Measurements from ENCODE around the gene MTG1. TPM values are rescaled to one million over a fixed set of nuclear protein-coding genes. Genes with fewer than 3 reads are reported as not detected.

The MTG1 gene, protein sequence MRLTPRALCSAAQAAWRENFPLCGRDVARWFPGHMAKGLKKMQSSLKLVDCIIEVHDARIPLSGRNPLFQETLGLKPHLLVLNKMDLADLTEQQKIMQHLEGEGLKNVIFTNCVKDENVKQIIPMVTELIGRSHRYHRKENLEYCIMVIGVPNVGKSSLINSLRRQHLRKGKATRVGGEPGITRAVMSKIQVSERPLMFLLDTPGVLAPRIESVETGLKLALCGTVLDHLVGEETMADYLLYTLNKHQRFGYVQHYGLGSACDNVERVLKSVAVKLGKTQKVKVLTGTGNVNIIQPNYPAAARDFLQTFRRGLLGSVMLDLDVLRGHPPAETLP
- total RNA-seq (2014; rRNA removed; shearing (Covaris generic)) (35.3 and 45.7 TPM in 2 replicates), polyA plus RNA-seq (2016; fragmentation: Nextera tagmentation; extraction: Ambion mirVana) (68.6 and 70.8 TPM in 2 replicates)
- long read RNA-seq, transcript MTG1-208 (6 exons, 693 nt) = minor isoform, 17 of 82 reads
- long read RNA-seq, transcript MTG1-201 (11 exons, 1,560 nt) = major isoform, 47 of 82 reads
- long read RNA-seq, partial matches to known transcripts = 4 of 82 reads
- long read RNA-seq, other reads (novel, unspliced or antisense) = 12 of 82 reads

DNA sequence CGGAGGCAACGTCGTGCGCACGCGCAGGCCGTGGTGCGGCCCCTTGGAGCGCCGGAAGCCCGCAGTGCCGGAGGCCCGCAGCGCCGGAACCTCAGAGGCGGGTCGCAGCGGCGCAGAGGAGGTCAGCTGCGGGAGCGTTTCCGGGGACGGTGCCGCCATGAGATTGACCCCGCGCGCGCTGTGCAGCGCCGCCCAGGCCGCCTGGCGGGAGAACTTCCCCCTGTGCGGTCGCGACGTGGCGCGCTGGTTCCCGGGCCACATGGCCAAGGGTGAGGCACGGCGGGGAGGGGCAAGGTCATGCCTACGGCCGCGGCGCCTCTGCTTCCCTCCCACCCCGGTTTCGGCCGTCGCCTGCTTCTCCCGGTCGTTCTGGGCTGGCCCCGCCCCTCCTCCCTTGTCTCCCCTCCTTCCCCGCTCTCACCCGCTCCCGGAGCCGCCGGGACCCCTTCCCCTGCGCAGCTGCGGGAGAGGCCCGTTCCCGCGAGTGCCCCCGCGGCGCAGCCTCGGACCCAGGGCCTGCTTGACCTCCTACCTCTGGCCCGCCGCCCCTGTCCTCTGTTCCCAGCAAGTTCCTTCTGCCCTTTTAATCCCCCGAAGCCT is at the start of gene MTG1:
Gene MTG1 (plus strand): TSS at position 94 of the 600 bp plus-strand sequence. CDS start 64 bp downstream, at position 158.
- peak within 1 kb of the TSS; percentile 99 for H3K4me2 ChIP-seq
- H3K27ac ChIP-seq (ENCODE audit: low read depth) = peak within 1 kb of the TSS; percentile 91
- TF ChIP-seq POLR2AphosphoS5 (IDR thresholded peaks at IDR 0.05; ENCODE audit: low read depth) (peak; percentile 95), JUNB (IDR thresholded peaks at IDR 0.05; ENCODE audit: unreplicated experiment) (no peak), CREB1 (CRISPR knock-in tag; IDR thresholded peaks at IDR 0.05; ENCODE audit: low read depth) (peak; percentile 75)
- TF ChIP-seq, protein P1, sequence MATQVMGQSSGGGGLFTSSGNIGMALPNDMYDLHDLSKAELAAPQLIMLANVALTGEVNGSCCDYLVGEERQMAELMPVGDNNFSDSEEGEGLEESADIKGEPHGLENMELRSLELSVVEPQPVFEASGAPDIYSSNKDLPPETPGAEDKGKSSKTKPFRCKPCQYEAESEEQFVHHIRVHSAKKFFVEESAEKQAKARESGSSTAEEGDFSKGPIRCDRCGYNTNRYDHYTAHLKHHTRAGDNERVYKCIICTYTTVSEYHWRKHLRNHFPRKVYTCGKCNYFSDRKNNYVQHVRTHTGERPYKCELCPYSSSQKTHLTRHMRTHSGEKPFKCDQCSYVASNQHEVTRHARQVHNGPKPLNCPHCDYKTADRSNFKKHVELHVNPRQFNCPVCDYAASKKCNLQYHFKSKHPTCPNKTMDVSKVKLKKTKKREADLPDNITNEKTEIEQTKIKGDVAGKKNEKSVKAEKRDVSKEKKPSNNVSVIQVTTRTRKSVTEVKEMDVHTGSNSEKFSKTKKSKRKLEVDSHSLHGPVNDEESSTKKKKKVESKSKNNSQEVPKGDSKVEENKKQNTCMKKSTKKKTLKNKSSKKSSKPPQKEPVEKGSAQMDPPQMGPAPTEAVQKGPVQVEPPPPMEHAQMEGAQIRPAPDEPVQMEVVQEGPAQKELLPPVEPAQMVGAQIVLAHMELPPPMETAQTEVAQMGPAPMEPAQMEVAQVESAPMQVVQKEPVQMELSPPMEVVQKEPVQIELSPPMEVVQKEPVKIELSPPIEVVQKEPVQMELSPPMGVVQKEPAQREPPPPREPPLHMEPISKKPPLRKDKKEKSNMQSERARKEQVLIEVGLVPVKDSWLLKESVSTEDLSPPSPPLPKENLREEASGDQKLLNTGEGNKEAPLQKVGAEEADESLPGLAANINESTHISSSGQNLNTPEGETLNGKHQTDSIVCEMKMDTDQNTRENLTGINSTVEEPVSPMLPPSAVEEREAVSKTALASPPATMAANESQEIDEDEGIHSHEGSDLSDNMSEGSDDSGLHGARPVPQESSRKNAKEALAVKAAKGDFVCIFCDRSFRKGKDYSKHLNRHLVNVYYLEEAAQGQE (IDR thresholded peaks at IDR 0.05; ENCODE audit: unreplicated experiment) = no peak
- TF ChIP-seq, protein P2, sequence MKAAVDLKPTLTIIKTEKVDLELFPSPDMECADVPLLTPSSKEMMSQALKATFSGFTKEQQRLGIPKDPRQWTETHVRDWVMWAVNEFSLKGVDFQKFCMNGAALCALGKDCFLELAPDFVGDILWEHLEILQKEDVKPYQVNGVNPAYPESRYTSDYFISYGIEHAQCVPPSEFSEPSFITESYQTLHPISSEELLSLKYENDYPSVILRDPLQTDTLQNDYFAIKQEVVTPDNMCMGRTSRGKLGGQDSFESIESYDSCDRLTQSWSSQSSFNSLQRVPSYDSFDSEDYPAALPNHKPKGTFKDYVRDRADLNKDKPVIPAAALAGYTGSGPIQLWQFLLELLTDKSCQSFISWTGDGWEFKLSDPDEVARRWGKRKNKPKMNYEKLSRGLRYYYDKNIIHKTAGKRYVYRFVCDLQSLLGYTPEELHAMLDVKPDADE (IDR thresholded peaks at IDR 0.05) = peak; percentile 88
- TF ChIP-seq, protein P3, sequence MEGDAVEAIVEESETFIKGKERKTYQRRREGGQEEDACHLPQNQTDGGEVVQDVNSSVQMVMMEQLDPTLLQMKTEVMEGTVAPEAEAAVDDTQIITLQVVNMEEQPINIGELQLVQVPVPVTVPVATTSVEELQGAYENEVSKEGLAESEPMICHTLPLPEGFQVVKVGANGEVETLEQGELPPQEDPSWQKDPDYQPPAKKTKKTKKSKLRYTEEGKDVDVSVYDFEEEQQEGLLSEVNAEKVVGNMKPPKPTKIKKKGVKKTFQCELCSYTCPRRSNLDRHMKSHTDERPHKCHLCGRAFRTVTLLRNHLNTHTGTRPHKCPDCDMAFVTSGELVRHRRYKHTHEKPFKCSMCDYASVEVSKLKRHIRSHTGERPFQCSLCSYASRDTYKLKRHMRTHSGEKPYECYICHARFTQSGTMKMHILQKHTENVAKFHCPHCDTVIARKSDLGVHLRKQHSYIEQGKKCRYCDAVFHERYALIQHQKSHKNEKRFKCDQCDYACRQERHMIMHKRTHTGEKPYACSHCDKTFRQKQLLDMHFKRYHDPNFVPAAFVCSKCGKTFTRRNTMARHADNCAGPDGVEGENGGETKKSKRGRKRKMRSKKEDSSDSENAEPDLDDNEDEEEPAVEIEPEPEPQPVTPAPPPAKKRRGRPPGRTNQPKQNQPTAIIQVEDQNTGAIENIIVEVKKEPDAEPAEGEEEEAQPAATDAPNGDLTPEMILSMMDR (conservative IDR thresholded peaks at IDR 0.05; ENCODE audit: low read depth in 2 of 2) = 0 out of 4 replicates have a peak, but pooled peaks of 1 of the 2 experiments have one; percentile 9
- peaks cover 9% of the 10 kb centered on the region for H3K4me1 Mint-ChIP-seq
- H3K27me3 Mint-ChIP-seq (ENCODE audit: insufficient read depth, low read depth, poor library complexity) = peaks cover 4% of the 10 kb centered on the region
- H3K79me2 ChIP-seq (replicated peaks; ENCODE audit: insufficient read depth) = peaks cover 43% of the 10 kb centered on the region
- no peaks in the 10 kb centered on the region for H3K27me3 ChIP-seq (ENCODE audit: insufficient read depth)
- peaks cover 38% of the 10 kb centered on the region for H3K36me3 Mint-ChIP-seq (ENCODE audit: low read depth)
- H3K27ac Mint-ChIP-seq = peak within 1 kb of the TSS; percentile 82
- no peaks in the 10 kb centered on the region for H3K9me3 Mint-ChIP-seq
- no peaks in the 10 kb centered on the region for H3K9me2 ChIP-seq (ENCODE audit: insufficient read depth)
- peaks cover 10% of the 10 kb centered on the region for H3K36me3 ChIP-seq (ENCODE audit: insufficient read depth)
- DNase-seq (ENCODE audit: low spot score) (peak; percentile 97), ATAC-seq (peak; percentile 97)
- peak within 1 kb of the TSS; percentile 95 for H3K4me3 Mint-ChIP-seq
- H3F3A ChIP-seq (replicated peaks; ENCODE audit: low read depth) = 0 out of 2 replicates have a peak, but pooled peaks cover 3% of the 10 kb centered on the region
- H3K4me3 ChIP-seq = peak within 1 kb of the TSS; percentile 100
- no peaks in the 10 kb centered on the region for H3K4me1 ChIP-seq (ENCODE audit: insufficient read depth)
- H4K20me1 ChIP-seq (replicated peaks; ENCODE audit: insufficient read depth) = peaks cover 5% of the 10 kb centered on the region; the same call in 1 of the 2 replicates
- H2AFZ ChIP-seq = peak within 1 kb of the TSS; percentile 95
